ENCODE results near the gene FADS3.

- TF ChIP-seq CTCF (IDR thresholded peaks at IDR 0.05) (no peak), POLR2A (IDR thresholded peaks at IDR 0.05) (no peak)
These were observed 15.2 kb upstream of the FADS3 start for GRCh38 chr11:61906522-61906909.
